RWPE1 (cell line): ENCODE results near the gene FEM1C.

Experiments used
- CTCF ChIA-PET: fragments of 350-600 bp; sonication (Branson Sonifier 250); formaldehyde crosslinking; extraction: SDS; loops from one replicate; lab custom pipeline; 2021; lab: Yijun Ruan, JAX
- POLR2A ChIA-PET: fragments of 400-600 bp; formaldehyde crosslinking; extraction: SDS; loops from one replicate; lab custom pipeline; 2020; ENCODE audit warnings: antibody characterized with exemption; ENCODE audit not compliant: low non-redundant PET; lab: Yijun Ruan, JAX
- DNase-seq: peaks from one replicate; pipeline ENCODE4 v3.0.0; 2012; ENCODE audit warnings: low spot score
- H3K27ac ChIP-seq: fragments of 450-650 bp; 2 replicates; pipeline ENCODE4 v1.5.1; 2017
- CTCF ChIP-seq: fragments of 450-650 bp; conservative IDR thresholded peaks from 2 replicates; pipeline ENCODE4 v1.5.1; 2017; ENCODE audit warnings: low read depth, mild to moderate bottlenecking

FEM1C gene

GRCh38 chr5:115494570-115495289 lies 49.8 kb downstream of the FEM1C start:
- ChIA-PET CTCF (no interaction called here), POLR2A (no interaction called here)
- no peak overlapping the region for H3K27ac ChIP-seq
- DNase-seq = no peak
- TF ChIP-seq CTCF = no peak

- ChIA-PET CTCF (no interaction called here), POLR2A (interaction anchor here (0.7 kb wide), 1 partner anchor 15 kb away, joined by 3 read pairs; no protein-coding TSS in a partner anchor)
- DNase-seq = no peak
- TF ChIP-seq CTCF = no peak
- no peak overlapping the region for H3K27ac ChIP-seq
Observed at GRCh38 chr5:115490596-115490995, 54.0 kb downstream of the FEM1C start.

- POLR2A ChIA-PET = no interaction called here
- no peak overlapping the region for H3K27ac ChIP-seq
- CTCF ChIA-PET = interaction anchor here (0.8 kb wide), 1 partner anchor 70 kb away, joined by 3 read pairs; no protein-coding TSS in a partner anchor
- no peak for TF ChIP-seq CTCF
- no peak for DNase-seq
Observed at GRCh38 chr5:115489733-115490132, 54.8 kb downstream of the FEM1C start.

GRCh38 chr5:115487756-115488155 lies 56.8 kb downstream of the FEM1C start:
- ChIA-PET CTCF (no interaction called here), POLR2A (no interaction called here)
- H3K27ac ChIP-seq = no peak overlapping the region
- DNase-seq = no peak
- no peak for TF ChIP-seq CTCF

GRCh38 chr5:115487168-115487567 lies 57.4 kb downstream of the FEM1C start:
- DNase-seq = no peak
- POLR2A ChIA-PET = no interaction called here
- H3K27ac ChIP-seq = no peak overlapping the region
- CTCF ChIA-PET = no interaction called here
- no peak for TF ChIP-seq CTCF

GRCh38 chr5:115486728-115487127 lies 57.8 kb downstream of the FEM1C start:
- no peak for TF ChIP-seq CTCF
- POLR2A ChIA-PET = no interaction called here
- CTCF ChIA-PET = interaction anchor here (0.6 kb wide), 1 partner anchor 485 kb away, joined by 3 read pairs; no protein-coding TSS in a partner anchor
- no peak overlapping the region for H3K27ac ChIP-seq
- no peak for DNase-seq
